ENCODE results near the gene ANKHD1. TPM values are rescaled to one million over a fixed set of nuclear protein-coding genes. Genes with fewer than 3 reads are reported as not detected.

Gene ANKHD1
- total and polyA plus RNA-seq, 9 of the 15 experiments (the other 6 are each of a cell fraction or from before 2014, with no cell fraction given) = 38.9 to 138 (median 78.7) TPM

DNA sequence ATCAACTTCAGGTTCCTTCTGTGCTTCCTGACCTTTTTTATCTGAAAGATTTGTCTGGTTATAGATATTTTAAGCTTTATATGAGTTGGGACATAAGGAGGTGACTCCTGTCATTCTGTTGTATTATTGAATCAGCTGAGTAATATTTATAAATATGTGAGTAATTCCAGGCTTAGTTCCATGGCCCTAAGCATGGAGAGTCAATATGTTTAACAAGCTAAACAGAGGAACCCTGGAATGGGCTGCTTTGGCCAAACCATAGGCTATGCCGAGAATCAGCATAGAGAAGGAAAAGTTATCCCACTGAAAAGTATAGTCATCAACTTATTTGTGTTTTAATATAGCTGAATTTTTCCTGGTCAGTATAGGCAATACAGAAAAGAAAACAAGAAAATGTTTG is 138.6 kb downstream of the ANKHD1 start (continued):
- TF ChIP-seq TFE3 (CRISPR knock-in tag; IDR thresholded peaks at IDR 0.05) (no peak), HNRNPK (IDR thresholded peaks at IDR 0.05; ENCODE audit: low read depth, low read length, poor library complexity, severe bottlenecking) (no peak), PRMT5 (CRISPR knock-in tag; IDR thresholded peaks at IDR 0.05) (no peak)

DNA sequence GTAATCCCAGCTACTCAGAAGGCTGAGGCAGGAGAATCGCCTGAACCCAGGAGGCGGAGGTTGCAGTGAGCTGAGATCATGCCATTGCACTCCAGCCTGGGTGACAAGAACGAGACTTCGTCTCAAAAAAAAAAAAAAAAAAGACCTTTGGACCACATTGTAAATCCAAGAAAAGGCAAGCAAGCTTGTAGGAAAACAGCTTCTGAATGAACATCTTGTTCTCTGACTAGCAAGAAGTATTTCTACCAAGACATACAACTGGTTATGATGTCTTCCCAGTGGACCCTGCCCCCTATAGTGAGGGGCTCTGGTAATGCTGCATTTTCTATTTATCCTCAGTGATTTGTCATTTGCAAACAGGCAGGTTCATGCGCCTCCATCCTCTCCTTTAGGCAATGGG is 141.3 kb downstream of the ANKHD1 start:
- intact Hi-C loops (cut with micrococcal nuclease) = no loop called here
- POLR2A ChIA-PET = no interaction called here
- peaks cover 63% of the 10 kb centered on the region; the same call in 2 of the 3 replicates for H3K36me3 ChIP-seq (ENCODE audit: control insufficient read depth, insufficient read depth, low read length)

More for the DNA sequence above, 141.3 kb downstream of the ANKHD1 start:
- no peaks in the 10 kb centered on the region for H4K20me1 ChIP-seq (replicated peaks; ENCODE audit: control insufficient read depth, insufficient read depth, low read length)
- H2AFZ ChIP-seq (ENCODE audit: low read depth, low read length) = no peak overlapping the region
- H3K9ac ChIP-seq (ENCODE audit: insufficient read depth in 1 of 2, low read depth in 2 of 2, low read length in 2 of 2) = no peak overlapping the region
- FAIRE-seq (no peak), ATAC-seq (no peak), DNase-seq (ENCODE audit: extremely low read depth in 1 of 4, low spot score in 3 of 4) (no peak)
- no peaks in the 10 kb centered on the region for H3K27me3 ChIP-seq (ENCODE audit: control insufficient read depth in 2 of 2, insufficient read depth in 2 of 2, low read length in 2 of 2)
- CTCF ChIA-PET (ENCODE audit: low intra/inter-chr PET ratio) = no interaction called here
- H3K9me3 ChIP-seq (replicated peaks; ENCODE audit: control insufficient read depth, insufficient read depth, low read depth, low read length) = no peaks in the 10 kb centered on the region
- TF ChIP-seq C11orf30 (IDR thresholded peaks at IDR 0.05; ENCODE audit: low read depth) = no peak
- no peak for TF ChIP-seq SAFB (IDR thresholded peaks at IDR 0.05; ENCODE audit: borderline replicate concordance, low read depth, low read length)
- H3K4me1 ChIP-seq (replicated peaks in 1 of 2; ENCODE audit: control insufficient read depth in 2 of 2, insufficient read depth in 2 of 2, low read length in 2 of 2) = peaks cover 10 to 12% of the 10 kb centered on the region in 2 experiments; a peak in 4 of 5 replicates
- no peak overlapping the region for H3K4me2 ChIP-seq (ENCODE audit: insufficient read depth, low read length)
- no TSS peak for BruUV-seq (replicated peaks)
- H3K4me3 ChIP-seq = no peak overlapping the region
- WGBS (ENCODE audit: insufficient coverage, low coverage, missing lambda C conversion rate) = 94% methylated on average over 1 of the region's 5 CpGs
- H3K9me1 ChIP-seq (ENCODE audit: control insufficient read depth, insufficient read depth, low read length) = peaks cover 3% of the 10 kb centered on the region
- in situ Hi-C loops (cut with MboI) = no loop called here
- H3K27ac ChIP-seq (ENCODE audit: extremely low read depth, low read depth, low read length) = no peak overlapping the region
- H3K79me2 ChIP-seq (ENCODE audit: control insufficient read depth, insufficient read depth, low read length) = peaks cover 2% of the 10 kb centered on the region; the same call in 1 of the 3 replicates
